ENCODE data around the gene RBM47.
"Not testable (repeated sequence)": the region's sequence is repeated elsewhere in the genome, so short reads cannot be mapped to it uniquely, and the experiment has no call there.

RBM47 gene

GRCh38 chr4:40628407-40628806 is 1.3 kb downstream of the RBM47 start:
- H3K9me3 ChIP-seq (ENCODE audit: control insufficient read depth, insufficient read depth, low read depth, low read length); H3K27ac ChIP-seq (ENCODE audit: extremely low read depth, low read depth, low read length); H3K36me3 ChIP-seq (ENCODE audit: control insufficient read depth in 2 of 2, insufficient read depth in 1 of 2, low read length in 2 of 2); H3K4me1 ChIP-seq (ENCODE audit: control insufficient read depth, insufficient read depth, low read length); POLR2A ChIA-PET; CTCF ChIA-PET: not testable (repeated sequence)
- TF ChIP-seq PRDM10 (tag by site-specific recombination; IDR thresholded peaks at IDR 0.05), result peak; percentile 62
- H3K4me3 ChIP-seq (ENCODE audit: low read depth, low read length), result peak overlapping the region; percentile 17

GRCh38 chr4:40627540-40627939 is 2.1 kb downstream of the RBM47 start:
- TF ChIP-seq KLF10 (tag by site-specific recombination; IDR thresholded peaks at IDR 0.05) (no peak), ZNF660 (tag by site-specific recombination; IDR thresholded peaks at IDR 0.05) (no peak), ZNF645 (tag by site-specific recombination; IDR thresholded peaks at IDR 0.05) (no peak), ZSCAN4 (tag by site-specific recombination; IDR thresholded peaks at IDR 0.05) (no peak), YY2 (tag by site-specific recombination; IDR thresholded peaks at IDR 0.05) (no peak), ZNF530 (tag by site-specific recombination; IDR thresholded peaks at IDR 0.05; ENCODE audit: low read depth) (no peak), PRDM2 (tag by site-specific recombination; IDR thresholded peaks at IDR 0.05; ENCODE audit: borderline replicate concordance) (no peak)
- CTCF ChIA-PET, result interaction anchor here (0.6 kb wide), 1 partner anchor 112 kb away, joined by 3 read pairs; no protein-coding TSS in a partner anchor
- H3K36me3 ChIP-seq (ENCODE audit: control insufficient read depth in 2 of 2, insufficient read depth in 1 of 2, low read length in 2 of 2), result no peaks in the 10 kb centered on the region
- no peak overlapping the region for H3K4me3 ChIP-seq (ENCODE audit: low read depth, low read length)
- H3K9me3 ChIP-seq (ENCODE audit: control insufficient read depth, insufficient read depth, low read depth, low read length), result no peaks in the 10 kb centered on the region
- no peak overlapping the region for H3K27ac ChIP-seq (ENCODE audit: extremely low read depth, low read depth, low read length)
- H3K4me1 ChIP-seq (ENCODE audit: control insufficient read depth, insufficient read depth, low read length), result peaks cover 3% of the 10 kb centered on the region; the same call in 1 of the 2 replicates
- POLR2A ChIA-PET, result no interaction called here
